Left lobe of liver (tissue), 2 donors: ENCODE data around the gene DKK1. TPM values are rescaled to one million over a fixed set of nuclear protein-coding genes. Genes with fewer than 3 reads are reported as not detected.

ENCODE experiments used
- ATAC-seq: fragments of 200-7000 bp; cut with Tn5 transposase; one replicate; pipeline ENCODE4 v1.9.1; 2020; ENCODE audit warnings: mild to moderate bottlenecking, moderate library complexity
- DNase-seq: peaks from one replicate; pipeline ENCODE4 v3.0.0-alpha.2; 2020; ENCODE audit warnings: low spot score
- total RNA-seq: library from RNA; stranded (reverse); gene quantifications from one replicate; pipeline ENCODE4 v1.2.1, GENCODE V29; 2021
- donor health status: DM: no; HTN: no; CAD: no; lungs with moderate emphysema.
- donor health status: DM: no; HTN: yes; CAD: no.

DKK1 gene, protein sequence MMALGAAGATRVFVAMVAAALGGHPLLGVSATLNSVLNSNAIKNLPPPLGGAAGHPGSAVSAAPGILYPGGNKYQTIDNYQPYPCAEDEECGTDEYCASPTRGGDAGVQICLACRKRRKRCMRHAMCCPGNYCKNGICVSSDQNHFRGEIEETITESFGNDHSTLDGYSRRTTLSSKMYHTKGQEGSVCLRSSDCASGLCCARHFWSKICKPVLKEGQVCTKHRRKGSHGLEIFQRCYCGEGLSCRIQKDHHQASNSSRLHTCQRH
- total RNA-seq = 0.38 TPM

DNA sequence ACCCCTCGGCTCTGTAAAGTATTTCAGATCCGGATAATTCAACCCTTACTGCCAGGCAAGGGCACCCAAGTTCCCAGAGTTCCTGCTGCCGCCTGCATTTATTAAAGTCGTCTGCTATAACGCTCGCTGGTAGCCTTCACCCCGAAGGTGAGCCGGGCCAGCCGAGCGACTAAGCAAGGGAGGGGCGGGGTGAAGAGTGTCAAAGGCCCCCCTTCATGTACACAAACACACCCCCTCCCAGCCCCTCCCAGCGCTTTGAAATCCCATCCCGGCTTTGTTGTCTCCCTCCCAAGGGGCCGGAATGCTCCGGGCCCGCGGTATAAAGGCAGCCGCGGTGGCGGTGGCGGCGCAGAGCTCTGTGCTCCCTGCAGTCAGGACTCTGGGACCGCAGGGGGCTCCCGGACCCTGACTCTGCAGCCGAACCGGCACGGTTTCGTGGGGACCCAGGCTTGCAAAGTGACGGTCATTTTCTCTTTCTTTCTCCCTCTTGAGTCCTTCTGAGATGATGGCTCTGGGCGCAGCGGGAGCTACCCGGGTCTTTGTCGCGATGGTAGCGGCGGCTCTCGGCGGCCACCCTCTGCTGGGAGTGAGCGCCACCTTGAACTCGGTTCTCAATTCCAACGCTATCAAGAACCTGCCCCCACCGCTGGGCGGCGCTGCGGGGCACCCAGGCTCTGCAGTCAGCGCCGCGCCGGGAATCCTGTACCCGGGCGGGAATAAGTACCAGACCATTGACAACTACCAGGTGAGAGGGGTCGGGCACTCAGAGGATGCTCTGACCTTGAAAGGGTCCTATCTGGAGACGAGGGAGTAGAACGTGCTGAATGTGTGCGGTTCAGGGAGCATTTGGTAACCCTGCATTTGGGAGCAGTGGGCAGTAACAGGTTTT is at the start of gene DKK1:
Gene DKK1 (plus strand): TSS at position 349 of the 889 bp plus-strand sequence. CDS start 154 bp downstream, at position 503.
- ATAC-seq (peak; percentile 92), DNase-seq (peak; percentile 52)

DNA sequence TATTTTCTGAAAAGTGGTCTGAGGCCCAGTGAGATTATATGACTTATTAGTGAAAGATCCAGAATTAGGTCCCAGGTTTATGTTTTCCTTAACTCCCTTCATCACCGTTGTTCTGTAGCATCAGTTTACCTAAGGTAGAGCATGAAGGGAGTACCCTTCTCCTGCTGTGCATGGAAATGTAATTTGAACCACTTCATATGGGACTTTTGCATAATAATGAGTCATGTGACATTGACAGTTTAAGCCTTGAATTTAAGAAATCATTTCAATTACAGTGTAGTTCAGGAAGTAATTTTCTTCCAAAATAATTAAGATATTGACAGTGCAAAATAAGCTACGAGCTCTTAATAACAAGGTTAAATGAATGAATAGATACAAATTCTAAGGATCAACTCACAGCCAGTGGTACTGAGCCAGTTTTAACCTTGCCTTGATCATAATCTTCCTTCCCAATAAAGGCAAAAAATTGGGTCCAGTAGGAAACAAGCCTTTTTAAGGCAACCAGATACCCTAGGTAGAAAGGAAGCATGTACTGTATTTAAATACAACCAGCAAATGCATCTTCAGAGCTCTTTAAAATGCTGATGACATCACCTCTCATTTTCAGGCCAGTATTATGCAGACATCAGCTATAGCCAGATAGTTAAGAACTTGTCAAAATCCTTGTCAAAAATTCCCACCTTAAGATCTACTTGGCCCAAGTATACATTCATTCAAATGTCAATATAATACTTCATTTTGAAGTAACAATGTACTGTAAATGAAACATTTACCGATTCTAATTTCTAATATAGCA is 48.8 kb upstream of the DKK1 start:
- DNase-seq (no peak), ATAC-seq (no peak)

DNA sequence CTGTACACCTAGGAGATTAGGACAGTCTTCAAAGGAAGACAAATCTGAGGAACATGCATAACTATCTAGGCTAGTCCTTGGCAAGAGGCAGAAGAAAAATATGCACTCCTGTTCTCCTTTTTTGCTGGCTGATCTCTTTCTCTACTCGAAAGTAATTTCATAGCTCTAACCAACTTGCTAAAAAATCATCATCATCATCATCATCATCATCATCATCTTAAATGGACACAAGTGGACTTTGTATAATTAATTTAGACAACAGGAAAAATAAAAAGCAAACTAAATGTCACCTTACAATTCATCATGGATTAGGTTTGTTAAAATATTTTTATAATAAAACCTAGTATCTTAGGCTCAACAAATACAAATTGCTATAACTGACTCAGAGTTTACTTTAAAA is 47.2 kb upstream of the DKK1 start:
- no peak for ATAC-seq
- no peak for DNase-seq

DNA sequence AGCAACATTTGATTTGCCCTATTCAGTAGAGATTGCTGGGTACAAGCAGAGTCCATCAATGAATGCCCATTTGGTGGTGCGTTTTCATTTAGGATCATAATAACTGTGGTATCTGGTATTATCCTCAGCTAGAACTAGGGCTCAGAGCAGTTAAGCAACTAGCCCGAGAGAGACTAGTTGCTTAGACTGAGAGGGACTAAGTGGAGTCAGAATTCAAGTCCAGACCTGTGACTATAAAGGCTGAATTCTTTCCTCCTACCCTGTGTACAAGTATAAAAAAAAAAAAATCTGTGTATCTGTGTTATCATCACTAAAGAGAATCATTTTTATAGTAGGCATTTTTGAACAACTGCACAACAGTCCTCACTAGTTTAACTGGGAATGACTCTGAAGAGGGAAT is 45.3 kb upstream of the DKK1 start:
- ATAC-seq (no peak), DNase-seq (no peak)

DNA sequence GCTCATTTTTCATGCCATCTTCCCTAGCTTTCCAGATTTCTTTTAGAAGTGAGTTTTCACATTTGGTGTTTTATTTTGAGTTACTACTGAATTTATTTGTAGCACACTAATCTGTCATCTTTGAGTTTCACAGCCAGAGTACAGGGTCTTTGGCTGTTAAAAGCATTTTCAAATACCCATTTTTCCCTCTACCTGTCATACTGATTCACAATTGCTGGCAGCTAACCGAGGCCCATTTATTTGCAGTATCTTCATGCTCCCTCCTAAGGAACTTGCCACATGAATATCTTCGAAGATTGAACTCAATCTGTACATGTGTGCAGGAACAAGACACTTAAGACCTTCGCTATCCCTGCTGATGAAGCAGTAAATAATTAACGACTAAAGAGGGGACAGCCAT is 44.8 kb upstream of the DKK1 start:
- ATAC-seq (no peak), DNase-seq (no peak)

DNA sequence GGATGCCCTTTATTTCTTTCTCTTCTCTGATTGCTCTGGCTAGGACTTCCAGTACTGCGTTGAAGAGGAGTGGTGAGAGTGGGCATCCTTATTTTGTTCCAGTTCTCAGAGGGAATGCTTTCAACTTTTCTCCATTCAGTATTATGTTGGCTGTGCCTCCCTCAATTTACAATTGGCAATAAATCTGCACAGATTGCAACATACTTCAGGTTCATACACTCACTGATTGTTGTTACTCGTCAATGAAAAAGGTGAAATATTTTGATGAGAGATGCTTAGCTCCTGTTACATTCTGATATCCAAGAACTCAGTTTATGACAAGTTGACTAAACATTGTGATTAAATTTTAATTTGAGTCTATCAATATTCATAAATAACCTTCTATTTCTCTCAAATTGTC is 37.9 kb upstream of the DKK1 start:
- DNase-seq (no peak), ATAC-seq (no peak)

DNA sequence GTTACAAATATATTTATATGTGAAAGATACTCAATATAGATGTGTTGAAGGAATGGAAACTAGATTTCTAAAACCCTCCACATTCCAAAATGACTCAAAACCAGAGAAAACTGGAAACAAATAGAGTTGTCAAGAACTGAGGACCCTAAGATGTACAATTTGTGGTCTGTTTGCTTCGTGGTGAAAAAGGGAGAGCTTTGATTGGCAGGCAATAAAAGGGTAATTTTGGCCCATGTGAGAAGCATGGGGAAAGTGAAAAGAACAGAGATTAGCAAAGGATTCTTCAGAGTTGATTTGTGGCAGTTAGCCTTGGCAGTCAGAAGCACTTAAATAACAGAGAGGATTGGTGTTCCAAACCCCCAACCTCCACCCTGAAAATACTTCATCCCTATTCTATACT is 37.1 kb upstream of the DKK1 start:
- no peak for ATAC-seq
- no peak for DNase-seq

DNA sequence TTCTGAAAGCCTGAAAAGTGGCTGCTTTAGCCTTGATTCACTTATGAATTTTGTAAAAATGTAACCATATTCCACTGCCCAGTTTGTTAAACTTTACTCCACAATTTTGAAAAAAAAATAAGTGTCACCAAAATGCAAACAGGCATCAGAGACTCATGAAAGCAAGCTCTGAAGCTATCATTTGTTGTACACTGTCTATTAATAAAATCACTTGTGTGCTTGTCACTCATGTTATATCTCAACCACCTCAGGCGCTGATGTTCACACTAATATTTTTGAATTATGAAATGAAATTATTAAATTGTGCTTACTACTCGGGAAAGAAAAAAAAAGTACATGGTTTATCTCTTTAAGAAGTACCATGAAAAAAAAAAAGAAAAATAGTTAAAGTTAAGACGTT is 34.5 kb upstream of the DKK1 start:
- DNase-seq (no peak), ATAC-seq (no peak)

DNA sequence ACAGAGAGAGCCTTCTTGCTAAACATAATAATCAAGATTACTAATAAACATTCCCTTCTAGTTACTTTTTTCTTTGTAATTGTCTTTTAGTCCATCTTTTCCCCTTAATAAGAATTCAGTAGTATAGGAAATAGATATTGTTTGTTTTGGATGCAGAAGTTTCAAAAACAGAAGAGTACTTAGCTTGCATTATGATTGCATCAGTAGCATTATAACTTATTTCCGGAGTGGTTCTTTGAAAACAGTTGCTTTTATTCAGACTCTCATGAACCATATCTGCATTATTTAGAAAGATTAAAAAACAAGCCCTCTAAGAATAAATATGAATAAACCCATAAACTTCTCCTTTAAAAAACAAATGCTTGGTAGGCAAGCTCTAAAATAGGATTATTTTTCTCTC is 34.0 kb upstream of the DKK1 start:
- DNase-seq = no peak

DNA sequence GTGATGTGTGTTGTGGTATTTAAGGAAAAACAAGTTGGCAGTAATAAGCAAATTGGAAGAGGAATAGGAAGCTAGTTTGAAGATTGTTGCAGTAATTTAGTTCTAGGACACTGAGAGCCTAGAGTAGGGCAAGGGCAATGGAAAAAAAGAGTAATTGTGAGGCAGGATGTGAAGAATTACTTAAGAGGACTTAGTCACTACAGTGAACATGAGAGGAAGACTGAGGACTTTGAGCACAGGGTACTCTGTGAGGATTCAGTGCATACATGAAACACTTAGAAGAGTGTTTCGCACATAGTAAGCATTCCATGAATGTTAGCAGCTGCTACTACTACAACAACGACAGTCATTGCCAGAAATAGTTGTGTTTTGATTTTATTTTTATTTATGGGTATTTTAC is 30.9 kb upstream of the DKK1 start:
- DNase-seq (no peak), ATAC-seq (no peak)

More for the DNA sequence above, 34.0 kb upstream of the DKK1 start:
- no peak for ATAC-seq

DNA sequence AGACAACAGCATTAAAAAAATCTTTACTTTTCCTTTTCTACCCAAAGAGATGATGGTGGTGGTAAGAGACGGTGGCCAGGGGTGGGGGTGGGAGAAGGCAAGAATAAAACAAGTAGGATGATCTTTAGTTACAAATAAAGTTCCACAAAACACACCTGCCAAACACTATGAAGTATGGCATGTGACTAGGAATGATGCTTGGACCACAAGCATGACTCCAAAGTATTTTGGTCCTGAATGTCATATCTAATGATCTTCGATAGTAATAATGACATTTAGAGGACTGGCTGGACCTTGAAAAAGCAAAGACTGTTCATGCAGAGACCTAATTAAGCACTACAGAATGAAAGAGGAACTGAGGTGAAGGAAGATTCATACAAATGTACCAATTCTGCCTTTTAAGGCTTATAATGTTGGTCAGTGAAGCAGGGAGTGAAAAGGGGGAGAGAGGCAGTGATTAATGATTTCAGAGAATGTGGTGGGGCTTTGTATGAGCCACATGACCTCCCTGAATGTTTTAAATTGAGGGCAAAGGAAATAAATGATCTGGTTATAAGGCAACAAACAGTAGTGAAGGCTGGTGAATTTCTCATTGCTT is 29.6 kb upstream of the DKK1 start:
- DNase-seq = no peak
- ATAC-seq = no peak

DNA sequence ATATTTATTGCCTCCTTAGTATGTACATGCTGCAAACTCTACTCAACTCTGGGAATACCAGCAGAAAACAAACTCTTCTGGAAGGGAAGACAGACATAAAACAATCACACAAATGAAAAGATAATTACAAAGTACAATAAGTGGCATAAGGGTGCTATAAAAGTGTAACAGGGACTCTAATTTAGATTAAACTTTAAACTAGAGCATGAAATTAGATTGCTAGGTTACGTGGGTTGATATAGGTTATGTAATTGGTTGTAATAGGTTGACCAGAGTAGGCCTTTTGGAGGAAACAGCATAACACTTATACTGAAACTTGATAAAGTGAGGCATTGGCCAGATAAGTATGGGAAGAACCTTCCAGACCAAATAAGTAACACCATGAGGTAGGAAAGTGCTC is 26.2 kb upstream of the DKK1 start:
- ATAC-seq (no peak), DNase-seq (no peak)

DNA sequence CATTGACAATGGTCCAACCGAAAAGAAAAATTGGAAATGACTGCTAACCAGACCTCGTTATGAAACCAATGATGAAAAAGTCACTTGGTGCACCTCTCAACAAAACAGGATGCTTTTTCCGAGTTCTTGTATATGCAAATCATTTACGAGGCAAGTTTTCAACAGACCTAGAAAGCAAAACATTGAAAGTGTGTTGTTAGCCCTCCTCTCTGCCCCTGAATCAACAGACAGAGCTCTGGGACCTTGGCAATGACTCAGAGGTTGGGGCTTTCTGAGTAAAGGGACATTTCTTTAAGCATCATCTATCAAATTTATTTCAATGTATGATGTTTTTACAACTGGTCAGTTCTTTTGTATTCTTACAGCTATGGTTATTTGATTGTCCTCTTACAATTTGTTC is 16.3 kb upstream of the DKK1 start:
- ATAC-seq = no peak
- DNase-seq = no peak

DNA sequence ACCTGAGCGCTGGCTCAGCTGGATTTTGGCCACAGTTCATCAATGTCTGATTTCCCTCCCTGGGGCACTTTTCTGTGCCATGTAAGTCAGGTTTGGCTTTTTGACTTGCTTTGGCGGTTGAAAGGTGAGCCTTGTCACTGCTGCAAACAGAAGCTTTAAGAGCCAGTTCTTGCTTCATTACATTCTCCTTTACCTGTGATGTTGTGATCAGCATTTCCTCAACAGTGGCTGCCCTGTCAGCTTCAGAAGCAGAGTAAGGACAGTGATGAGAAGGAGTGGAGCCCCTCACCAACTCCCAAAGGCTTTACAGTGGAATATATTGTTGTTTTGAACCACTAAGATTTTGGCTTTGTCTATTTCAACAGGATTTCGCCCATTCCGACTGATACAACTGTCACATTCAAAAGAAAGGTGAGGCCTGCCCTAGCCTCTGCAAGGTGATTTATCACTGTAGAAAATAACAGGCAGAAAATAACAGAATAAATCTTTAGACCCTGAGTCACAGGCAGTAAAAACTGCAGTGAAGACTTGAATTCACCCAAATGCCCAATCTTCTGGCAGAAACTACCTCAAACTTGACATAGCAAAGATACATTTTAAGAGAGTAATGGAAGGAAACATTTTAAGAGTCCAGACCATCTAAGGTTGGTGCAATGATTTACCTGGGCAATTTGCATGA is 13.3 kb upstream of the DKK1 start:
- ATAC-seq (no peak), DNase-seq (no peak)

DNA sequence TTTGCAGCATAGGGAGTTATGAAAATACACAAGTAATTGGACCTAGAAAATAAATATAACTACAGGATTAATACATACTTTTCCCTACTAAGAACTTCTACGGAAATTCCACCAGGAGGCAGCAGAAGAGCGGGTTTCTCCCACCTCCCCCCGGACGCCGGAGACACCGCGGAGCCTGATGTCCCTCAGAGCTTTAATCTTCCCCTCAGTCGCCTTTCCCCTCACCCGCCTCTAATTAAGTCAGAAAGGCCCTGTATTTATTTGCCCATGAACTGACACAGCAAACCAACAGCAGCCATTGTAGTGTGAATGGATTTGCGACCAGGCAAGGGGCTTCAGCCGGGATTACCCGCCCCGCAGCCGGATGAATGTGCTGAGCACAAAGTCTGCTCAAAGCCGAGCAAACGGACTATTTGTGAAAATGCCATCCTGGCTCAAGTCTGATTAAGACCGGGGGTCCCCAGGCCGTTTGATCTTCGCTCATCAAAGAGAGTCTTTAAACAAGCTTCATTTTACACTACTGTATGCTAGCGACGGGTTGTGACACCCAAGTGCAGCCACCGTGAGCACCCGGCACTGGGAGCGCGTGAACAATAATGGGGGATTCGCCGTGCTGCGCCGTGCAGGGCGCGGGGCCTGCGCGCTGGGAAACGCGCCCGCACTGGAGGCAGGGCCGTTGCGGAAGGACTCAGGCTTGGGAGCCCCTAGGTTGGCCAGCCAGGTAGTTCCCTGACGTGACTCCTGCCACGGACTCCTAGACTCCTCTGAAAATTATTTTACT is 5.6 kb upstream of the DKK1 start:
- ATAC-seq (peak; percentile 91), DNase-seq (peak; percentile 46)

DNA sequence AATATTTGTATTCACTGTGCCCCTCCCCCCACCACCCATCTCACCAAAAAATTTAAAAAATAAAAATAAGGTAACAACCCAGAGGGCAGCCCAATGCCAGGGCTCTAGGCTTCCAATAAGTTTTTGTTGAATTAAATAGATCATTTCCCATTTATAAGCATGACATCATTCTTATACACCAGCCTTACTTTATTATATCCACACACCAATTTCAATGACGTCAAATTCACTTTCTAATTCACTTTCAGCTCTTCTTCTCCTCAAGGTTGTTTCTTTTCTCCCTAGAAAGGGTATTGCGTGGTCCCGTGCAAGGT is 1.2 kb upstream of the DKK1 start:
- no peak for ATAC-seq
- no peak for DNase-seq

DNA sequence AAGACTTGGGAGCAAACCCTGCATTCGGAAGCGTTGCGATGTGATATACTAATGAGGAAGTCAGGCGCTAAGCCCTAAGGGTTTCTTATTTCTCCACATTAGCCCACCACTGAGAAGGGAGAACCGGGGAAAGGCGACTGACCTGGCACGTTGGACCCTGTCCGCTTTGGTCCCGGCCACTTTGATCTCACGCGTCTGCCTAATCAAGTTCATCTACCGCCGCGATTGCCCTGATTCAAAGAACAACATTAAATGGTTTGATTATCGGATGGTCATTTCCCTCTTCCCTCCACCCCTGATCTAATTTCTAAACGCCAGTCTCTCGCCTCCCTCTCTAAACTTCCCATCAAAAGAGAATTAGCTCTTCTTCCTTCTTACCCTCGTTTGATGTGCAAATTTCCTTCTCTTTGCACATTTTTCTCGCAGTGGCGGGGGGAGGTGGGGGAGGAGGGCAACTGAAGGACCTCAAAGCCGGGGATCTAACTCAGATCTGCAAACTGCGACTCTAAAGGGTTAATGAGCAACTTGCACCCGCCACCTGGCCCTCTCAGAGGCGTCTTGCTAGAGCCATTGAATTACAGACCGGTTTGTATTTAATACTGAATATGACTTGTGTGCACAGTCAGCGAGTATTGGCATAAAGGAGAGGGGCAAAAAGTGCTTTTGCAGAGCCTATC is 687 bp upstream of the DKK1 start:
- DNase-seq (no peak), ATAC-seq (no peak)

DNA sequence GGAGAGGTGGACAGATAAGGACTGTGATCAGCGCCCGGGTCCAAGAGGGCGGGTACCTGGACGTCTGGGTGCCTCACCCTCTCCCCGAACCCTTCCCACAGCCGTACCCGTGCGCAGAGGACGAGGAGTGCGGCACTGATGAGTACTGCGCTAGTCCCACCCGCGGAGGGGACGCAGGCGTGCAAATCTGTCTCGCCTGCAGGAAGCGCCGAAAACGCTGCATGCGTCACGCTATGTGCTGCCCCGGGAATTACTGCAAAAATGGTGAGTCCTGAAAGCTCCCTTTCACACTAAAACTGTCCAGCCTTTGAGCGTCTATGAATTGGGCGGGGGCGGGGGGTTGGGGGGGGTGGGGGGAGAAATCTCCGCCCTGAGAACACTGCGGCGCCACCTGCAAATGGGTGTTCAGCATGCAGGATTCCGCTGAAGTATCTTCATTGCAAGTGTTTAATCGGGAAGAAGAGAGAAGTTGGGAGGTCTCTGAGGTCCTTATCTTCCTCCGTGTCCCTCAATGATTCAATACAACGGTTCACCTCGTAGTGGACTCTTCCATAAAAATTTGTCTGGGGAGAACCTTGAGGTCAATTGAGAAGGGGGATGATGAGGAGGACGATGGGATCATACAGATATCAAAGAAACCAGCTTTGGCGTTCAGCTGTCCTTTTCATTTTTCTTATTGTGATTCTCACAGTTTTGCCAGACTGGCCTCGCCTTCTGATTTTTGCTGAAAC is 906 bp downstream of the DKK1 start:
- ATAC-seq (peak; percentile 23), DNase-seq (no peak)

DNA sequence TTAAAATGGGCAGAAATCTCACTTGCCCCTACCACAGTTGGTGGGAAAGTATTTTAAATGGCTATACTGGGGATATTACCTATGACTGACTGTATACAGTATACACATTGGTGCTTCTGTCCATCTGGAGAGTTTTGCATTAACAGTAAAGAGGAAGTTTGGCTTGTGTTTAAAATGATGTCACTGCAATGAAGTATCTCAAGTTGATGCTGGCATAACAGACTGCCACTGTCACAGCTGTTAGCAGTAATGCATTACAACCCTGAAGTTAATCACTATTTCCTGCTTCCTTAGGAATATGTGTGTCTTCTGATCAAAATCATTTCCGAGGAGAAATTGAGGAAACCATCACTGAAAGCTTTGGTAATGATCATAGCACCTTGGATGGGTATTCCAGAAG is 1.9 kb downstream of the DKK1 start:
- DNase-seq (no peak), ATAC-seq (no peak)
